Measurements from ENCODE around the gene ARHGAP1.

The ARHGAP1 gene

DNA sequence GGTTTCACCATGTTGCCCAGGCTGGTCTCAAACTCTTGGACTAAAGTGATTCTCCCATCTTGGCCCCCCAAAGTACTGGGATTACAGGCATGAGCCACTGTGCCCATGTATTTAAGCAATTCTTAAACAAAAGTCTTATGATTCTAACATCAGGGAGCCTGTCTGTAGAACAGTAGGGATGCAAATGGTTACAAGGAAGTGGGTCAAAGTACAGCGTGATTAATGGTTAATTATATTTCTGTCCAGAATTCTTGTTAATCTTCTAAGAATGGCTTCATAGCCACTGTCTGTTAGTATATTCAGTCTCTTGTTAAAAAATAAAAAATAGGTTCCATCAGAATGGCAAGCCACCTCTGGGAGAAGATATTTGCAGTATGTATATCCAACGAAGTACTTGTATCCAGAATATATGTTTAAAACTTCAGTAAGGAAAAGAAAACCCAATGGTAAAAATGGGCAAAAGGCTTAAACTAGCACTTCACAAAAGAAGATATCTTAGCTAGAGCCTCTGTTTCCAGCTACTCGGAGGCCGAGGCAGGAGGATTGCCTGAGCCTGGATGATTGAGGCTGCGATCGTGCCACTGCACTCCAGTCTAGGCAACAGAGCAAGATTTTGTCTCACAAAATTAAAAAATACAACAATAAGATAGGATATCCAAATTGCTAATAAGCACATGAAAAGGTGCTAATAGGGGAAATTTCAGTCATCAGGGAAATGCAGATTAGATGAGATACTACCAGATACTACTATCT, 60.2 kb downstream of the ARHGAP1 start:
- DNase-seq (ENCODE audit: low spot score), result no peak

DNA sequence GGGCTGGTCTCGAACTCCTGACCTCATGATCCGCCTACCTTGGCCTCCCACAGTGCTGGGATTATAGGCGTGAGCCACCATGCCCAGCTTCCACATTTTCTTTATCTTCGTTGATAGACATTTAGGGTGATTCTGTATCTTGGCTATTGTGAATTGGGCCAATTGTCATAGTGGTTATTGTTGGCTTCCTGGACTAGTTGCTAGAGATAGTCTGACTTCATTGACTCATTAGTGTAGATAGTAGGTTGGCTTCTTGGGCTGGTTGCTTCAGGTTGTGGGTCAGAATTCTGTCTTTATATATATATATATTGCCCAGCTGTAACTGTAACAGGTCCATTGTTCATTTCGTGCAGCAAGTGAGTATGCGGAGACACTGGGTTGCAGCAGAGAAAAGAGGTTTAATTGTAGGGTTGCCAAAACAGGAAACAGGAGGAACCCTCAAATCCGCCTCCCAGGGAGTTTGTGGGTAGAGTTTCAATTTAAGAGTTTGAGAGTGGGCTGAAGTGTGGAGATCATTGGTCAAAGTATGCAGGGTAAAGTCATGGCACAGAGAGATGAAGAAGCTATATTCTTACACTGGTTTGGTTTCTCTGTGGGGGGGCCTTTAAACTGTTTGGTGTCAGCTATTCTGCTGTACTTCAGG, 61.1 kb downstream of the ARHGAP1 start:
- DNase-seq (ENCODE audit: low spot score), result no peak

- no peak for DNase-seq (ENCODE audit: low spot score)
Observed at GRCh38 chr11:46637546-46637945, 62.9 kb downstream of the ARHGAP1 start.

DNA sequence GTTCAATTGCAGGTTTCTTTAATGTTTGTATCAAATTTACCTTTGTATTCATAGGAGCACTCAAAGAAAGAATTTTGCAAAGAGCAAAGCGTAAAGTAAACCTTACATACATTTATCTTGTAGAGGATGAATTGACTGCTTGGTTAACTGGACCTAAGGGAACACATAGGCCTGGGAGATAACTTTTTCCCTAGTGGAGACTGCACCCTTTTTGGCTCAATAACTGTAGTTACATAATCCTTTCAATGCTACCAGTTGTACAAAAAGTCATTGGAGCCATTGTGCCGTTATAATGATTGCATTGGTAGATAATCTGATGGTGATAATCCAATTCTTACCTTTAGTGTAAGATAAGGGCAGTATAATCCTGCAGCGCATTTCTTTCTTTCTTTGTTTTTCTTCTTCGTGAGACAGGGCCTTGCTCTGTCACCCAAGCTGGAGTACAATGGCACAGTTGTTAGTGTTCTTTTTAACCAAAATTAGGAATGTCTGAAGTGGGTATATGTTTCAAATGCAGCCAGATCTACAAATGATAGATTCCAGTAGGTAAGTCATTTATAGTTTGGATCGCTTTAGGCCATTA, 64.8 kb downstream of the ARHGAP1 start:
- no peak for DNase-seq (ENCODE audit: low spot score)

DNA sequence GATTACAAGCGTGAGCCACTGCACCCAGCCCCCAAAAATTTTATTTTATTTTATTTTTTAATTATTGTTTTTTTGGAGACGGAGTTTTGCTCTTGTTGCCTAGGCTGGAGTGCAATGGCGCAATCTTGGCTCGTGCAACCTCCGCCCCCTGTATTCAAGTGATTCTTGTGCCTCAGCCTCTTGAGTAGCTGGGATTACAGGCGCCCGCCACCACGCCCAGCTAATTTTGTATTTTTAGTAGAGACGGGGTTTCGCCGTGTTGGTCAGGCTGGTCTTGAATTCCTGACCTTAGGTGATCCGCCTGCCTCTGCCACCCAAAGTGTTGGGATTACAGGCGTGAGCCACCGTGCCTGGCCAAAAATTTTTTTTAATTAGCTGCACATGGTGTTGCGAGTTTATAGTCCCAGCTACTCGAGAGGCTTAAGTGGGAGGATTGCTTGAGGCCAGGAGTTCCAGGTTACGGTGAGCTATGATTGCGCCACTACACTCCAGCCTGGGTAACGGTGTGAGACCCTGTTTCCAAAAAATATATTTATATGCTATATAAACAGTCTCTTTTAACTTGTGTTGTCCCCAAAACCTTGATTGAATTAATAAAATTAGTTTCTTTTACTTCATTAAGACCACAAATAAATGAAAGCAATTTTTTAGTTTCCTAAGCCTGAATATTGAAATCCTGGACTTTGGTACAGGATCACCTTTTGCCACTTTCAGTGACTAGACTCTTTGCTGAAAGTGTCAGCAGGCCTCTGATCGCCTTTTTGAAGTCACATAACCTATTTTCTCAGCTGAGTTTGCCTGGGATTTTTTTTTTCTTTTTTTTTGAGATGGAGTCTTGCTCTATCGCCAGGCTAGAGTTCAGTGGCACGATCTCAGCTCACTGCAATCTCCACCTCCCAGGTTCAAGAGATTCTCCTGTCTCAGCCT, 66.9 kb downstream of the ARHGAP1 start:
- no peak for DNase-seq (ENCODE audit: low spot score)

DNA sequence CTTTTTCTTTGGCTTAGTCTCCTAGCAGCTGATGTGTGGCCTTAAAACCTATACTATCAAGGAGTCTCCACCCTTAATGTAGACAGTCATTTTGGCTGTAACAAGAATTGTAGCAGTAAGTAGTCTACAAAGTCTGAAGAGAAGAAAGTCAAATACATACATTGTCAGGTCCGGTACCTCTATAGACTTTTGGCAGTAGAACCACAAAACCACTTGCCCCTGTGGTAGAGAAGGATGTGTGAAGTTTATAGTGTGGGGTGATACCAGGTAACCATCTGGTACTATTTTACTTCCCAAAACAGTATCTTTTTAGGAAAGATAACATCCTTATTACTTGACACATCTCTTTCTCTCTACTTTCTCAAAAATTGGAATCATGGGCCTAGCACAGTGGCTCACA, 67.9 kb downstream of the ARHGAP1 start:
- no peak for DNase-seq (ENCODE audit: low spot score)

GRCh38 chr11:46631676-46632075, 68.7 kb downstream of the ARHGAP1 start:
- DNase-seq (ENCODE audit: low spot score), result no peak

- no peak for DNase-seq (ENCODE audit: low spot score)
Observed at GRCh38 chr11:46630237-46630636, 70.2 kb downstream of the ARHGAP1 start.

GRCh38 chr11:46628961-46629360, 71.5 kb downstream of the ARHGAP1 start:
- no peak for DNase-seq (ENCODE audit: low spot score)

Measured in hematopoietic multipotent progenitor cell treated with erythropoietin and hydrocortisone succinate and interleukin-3 and kit ligand, for 17 days (in vitro differentiated cells).